Mesodermal cell (in vitro differentiated cells): ENCODE results near the gene TXLNG.
A peak's percentile ranks its signal among the peaks of the same experiment; 100 is the strongest.

Source experiments
- H3K27ac ChIP-seq: 2 replicates; pipeline ENCODE4 v1.7.0; 2013; ENCODE audit warnings: mild to moderate bottlenecking, low read depth, low read length, moderate library complexity; ENCODE audit not compliant: severe bottlenecking
- H3K36me3 ChIP-seq: 2 replicates; pipeline ENCODE4 v1.7.1; 2013; ENCODE audit warnings: mild to moderate bottlenecking, low read length, moderate library complexity; ENCODE audit not compliant: control insufficient read depth, insufficient read depth
- H3K4me1 ChIP-seq: one replicate; pipeline ENCODE4 v1.7.1; 2013; ENCODE audit warnings: mild to moderate bottlenecking, low read length; ENCODE audit not compliant: insufficient read depth, control insufficient read depth, poor library complexity, severe bottlenecking
- H3K4me3 ChIP-seq: 2 replicates; pipeline ENCODE4 v1.7.0; 2013; ENCODE audit warnings: low read length, control low read depth, mild to moderate bottlenecking; ENCODE audit not compliant: insufficient read depth, poor library complexity, severe bottlenecking; ENCODE audit errors: extremely low read depth
- H3K9me3 ChIP-seq: 2 replicates; pipeline ENCODE4 v1.7.1; 2013; ENCODE audit warnings: mild to moderate bottlenecking, low read length, moderate library complexity; ENCODE audit not compliant: control insufficient read depth
- WGBS, 2 experiments: methylation state at CpG; one replicate each; pipeline ENCODE4 v1.1.5; 2013; ENCODE audit warnings: missing lambda C conversion rate in 2 of 2; ENCODE audit not compliant: insufficient coverage in 2 of 2; 5-methylcytosine and 5-hydroxymethylcytosine counted together

TXLNG gene

DNA sequence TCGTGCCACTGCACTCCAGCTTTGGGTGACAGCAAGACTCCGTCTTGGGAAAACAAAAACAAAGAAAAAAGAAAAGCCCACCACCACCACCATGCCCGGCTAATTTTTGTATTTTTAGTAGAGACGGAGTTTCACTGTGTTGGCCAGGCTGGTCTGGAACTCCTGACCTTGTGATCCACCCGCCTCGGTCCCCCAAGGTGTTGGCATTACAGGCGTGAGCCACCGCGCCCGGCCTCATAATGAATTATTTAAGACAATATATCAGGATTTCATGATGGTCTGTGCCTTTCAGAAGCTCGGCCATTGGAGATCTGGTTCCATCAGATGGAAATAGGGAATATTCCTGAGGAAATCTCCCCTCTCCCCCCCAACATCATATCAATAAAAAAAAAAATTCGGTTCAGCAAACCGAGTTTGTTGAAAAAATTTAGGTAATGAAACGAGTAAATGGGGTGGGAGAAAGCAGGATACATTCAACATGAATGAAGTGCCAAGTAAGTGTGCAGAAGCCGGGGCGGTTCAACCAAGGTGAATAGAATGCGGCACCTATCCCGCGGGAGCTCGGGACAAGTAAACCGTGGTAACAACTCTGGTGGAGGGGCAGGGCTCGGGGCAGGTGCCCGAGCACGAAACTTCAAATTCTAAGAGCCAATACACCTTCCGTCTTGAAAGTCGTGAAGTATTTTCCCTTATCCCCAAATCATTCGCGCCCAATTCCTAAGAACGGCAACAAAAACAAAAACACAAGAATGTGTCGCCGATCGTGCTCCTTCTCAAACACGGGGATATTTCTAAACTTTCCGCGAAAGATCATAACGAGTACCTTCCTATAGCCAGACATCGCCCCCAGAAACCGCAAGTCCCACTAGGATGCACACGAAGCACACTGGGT, 773 bp upstream of the TXLNG start:
- H3K27ac ChIP-seq = no peak overlapping the region
- H3K4me1 ChIP-seq = peaks cover 4% of the 10 kb centered on the region
- H3K9me3 ChIP-seq = no peaks in the 10 kb centered on the region
- 0 to 14% methylated on average over 5 to 7 of the region's 39 CpGs for WGBS, 2 experiments
- H3K4me3 ChIP-seq = peak overlapping the region; percentile 56
- H3K36me3 ChIP-seq = no peaks in the 10 kb centered on the region

DNA sequence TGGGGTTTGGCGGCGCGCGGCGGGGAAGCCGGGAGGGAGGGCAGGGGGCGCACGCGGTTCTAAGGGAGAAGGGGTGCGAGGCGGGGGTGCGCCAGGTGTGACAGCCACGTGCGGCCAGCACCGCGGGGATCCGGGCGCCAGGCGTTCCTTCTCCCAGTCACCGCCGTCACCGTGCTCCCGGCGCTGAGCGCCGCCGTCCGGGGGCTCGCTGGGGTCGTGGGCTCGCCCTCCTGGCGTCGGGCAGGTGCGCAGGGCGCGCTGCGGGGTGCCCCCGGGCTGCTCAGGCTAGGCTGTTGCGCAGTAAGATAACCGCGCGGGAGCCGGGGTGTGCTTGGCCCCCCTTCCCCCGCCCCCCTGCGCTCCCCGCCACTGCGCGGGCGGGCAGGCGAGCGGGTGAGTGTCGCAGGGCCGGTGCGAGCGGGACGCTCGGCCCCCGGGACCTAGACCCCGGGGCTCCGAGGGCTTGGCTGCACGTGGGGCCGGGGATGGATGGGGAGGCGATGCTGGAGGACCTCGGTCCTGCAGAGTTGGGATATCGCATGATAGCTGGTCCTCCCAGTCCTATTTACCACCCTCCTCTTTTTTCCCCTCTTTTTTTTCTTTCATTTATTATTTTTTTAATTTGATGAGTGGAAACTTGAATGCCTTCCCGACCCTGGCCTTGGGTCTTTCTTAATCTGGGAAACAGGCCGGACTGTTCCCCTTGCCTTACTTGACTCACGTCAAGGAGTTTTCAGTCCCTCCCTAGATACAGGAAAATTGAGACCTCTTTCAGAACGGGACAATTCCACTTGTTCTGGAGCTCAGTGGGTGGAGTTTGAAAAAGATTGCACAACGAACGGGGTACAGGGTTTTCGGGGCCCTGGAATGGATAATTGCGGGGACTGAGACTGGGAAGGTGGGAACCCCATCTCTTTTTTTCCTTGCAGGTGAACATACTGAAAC, 797 bp downstream of the TXLNG start:
- H3K36me3 ChIP-seq = no peaks in the 10 kb centered on the region
- peak overlapping the region; percentile 56 for H3K4me3 ChIP-seq
- H3K9me3 ChIP-seq = no peaks in the 10 kb centered on the region
- H3K4me1 ChIP-seq = peaks cover 4% of the 10 kb centered on the region
- 0 to 20% methylated on average over 2 to 27 of the region's 73 CpGs for WGBS, 2 experiments
- no peak overlapping the region for H3K27ac ChIP-seq

DNA sequence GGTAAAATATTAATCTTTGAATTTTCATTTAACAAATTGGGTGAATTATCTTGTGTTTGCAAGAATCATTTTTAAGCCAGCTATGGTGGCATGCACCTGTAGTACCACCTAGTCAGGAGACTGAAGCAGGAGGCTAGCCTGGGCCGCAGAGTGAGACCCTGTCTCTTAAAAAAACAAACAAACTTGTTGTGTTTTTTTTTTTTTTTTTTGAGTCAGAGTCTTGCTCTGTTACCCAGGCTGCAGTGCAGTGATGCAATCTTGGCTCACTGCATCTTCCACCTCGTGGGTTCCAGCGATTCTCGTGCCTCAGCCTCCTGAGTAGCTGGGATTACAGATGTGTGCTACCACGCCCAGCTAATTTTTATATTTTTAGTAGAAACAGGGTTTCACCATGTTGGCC, 2.2 kb downstream of the TXLNG start:
- Histone ChIP-seq H3K4me1 (peaks cover 4% of the 10 kb centered on the region), H3K27ac (no peak overlapping the region), H3K36me3 (peaks cover 1% of the 10 kb centered on the region), H3K4me3 (no peak overlapping the region), H3K9me3 (no peaks in the 10 kb centered on the region)
- 92% methylated on average over 3 of the region's 5 CpGs; no CpG with 5 or more reads in 1 of the 2 experiments for WGBS, 2 experiments

DNA sequence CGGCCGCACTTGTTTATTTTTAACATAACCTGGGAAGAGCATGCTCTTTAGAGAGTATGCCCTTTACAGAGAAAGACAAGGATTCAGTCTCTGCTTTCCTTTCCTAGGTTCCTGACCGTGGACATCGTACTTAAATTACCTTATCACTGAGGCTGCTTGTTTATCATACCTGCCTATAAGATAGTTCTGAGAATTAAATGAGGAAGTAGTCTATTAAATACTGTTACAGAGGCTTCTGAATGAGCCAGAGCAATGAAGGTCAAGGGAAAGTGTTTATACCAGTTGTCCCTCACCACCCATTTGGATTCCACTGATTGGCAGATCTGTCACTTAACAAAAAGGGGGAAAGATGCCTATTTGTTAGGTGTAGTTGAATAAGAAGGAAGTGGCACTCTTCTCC, 10.0 kb downstream of the TXLNG start:
- no peaks in the 10 kb centered on the region for H3K9me3 ChIP-seq
- H3K27ac ChIP-seq = no peak overlapping the region
- peaks cover 12% of the 10 kb centered on the region for H3K36me3 ChIP-seq
- no peaks in the 10 kb centered on the region for H3K4me1 ChIP-seq
- H3K4me3 ChIP-seq = no peak overlapping the region
- no CpG with 5 or more reads among the region's 4 CpGs for WGBS, 2 experiments

DNA sequence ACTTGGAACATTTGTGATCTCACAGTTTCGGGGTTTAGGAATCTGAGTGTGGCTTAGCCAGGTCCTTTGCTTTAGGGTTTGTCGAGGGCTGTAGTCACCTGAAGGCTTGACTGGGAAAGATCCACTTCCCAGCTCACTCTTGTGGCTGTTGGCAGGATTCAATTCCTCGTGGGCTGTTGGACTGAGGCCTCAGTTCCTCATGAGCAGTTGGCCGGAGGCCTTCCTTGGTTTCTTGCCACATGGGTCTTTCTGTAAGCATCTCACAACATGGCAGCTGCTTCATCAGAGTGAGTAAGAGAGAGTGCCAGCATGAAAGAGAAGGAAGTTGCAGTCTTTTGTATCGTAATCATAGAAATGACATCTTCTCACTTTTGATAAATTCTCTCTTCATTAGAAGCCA, 11.1 kb downstream of the TXLNG start:
- WGBS, 2 experiments = 83 to 88% methylated on average over 1 of the region's 5 CpGs
- Histone ChIP-seq H3K4me1 (no peaks in the 10 kb centered on the region), H3K4me3 (no peak overlapping the region), H3K36me3 (peaks cover 12% of the 10 kb centered on the region), H3K27ac (no peak overlapping the region), H3K9me3 (no peaks in the 10 kb centered on the region)

DNA sequence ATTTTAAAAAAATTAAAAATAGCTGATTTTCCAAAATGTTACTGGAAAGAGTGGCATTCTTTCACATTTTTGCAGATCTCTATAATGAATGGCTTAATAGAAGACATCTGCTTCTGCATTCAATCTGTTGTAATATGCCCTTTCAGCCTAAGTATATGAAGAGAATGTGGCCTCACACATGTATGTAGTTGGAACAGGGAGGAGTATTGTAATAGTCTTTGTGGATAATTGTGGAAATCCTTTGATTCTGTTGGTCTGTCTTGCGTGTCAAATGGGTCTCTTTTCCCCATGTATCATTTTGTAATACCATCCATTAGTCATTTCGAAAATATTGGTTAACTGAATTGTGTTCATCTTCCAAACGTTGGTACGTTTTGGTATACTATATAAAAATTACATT, 11.6 kb downstream of the TXLNG start:
- no peak overlapping the region for H3K4me3 ChIP-seq
- no peaks in the 10 kb centered on the region for H3K9me3 ChIP-seq
- H3K36me3 ChIP-seq = peaks cover 12% of the 10 kb centered on the region
- H3K4me1 ChIP-seq = no peaks in the 10 kb centered on the region
- H3K27ac ChIP-seq = no peak overlapping the region
- WGBS, 2 experiments = no CpG with 5 or more reads among the region's 4 CpGs

DNA sequence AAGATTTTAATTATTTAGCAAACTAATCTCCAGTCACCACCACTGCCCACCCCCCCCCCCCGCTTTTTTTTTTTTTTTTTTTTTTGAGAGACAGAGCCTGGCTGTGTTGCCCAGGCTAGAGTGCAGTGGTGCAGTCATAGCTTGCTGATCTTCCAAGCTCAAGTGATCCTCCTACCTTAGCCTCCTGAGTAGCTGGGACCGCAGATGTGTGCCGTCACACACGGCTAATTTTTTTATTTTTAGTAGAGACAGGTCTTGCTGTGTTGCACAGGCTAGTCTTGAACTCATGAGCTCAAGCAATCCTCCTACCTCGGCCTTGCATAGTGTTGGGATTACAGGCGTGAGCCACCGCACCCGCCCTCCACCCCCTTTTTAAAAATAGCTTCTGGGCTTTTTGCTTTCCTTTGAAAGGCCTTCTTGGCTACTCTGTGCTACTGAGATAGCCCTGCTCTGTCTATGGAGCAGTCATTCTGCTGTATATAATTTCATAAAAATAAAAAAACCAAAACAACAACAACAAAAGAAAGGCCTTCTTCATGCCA, 18.7 kb downstream of the TXLNG start:
- H3K4me1 ChIP-seq = no peaks in the 10 kb centered on the region
- no peaks in the 10 kb centered on the region for H3K36me3 ChIP-seq
- 93 to 100% methylated on average over 3 to 4 of the region's 8 CpGs for WGBS, 2 experiments
- no peaks in the 10 kb centered on the region for H3K9me3 ChIP-seq
- H3K27ac ChIP-seq = no peak overlapping the region
- H3K4me3 ChIP-seq = no peak overlapping the region

DNA sequence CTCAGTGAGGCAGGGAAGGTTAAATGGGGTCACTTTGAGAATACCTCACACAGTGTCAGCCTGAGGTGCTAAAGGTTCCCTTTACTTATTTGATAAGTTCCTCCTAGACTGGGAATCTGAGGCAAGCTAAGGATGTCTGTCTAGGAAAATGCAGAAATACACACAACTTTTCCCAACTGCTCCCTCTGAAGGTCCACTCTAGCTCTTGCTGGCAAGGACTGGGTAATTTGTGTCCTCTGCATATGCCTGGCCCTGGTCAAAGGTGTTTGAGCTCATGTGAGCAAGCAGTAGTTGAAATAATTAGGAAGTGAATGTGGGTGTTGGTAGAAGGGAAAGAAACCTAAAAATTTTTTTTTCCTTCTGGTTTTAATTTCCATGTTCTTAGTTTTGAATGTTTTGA, 21.3 kb downstream of the TXLNG start:
- Histone ChIP-seq H3K4me3 (no peak overlapping the region), H3K9me3 (no peaks in the 10 kb centered on the region), H3K36me3 (no peaks in the 10 kb centered on the region), H3K27ac (no peak overlapping the region), H3K4me1 (no peaks in the 10 kb centered on the region)

DNA sequence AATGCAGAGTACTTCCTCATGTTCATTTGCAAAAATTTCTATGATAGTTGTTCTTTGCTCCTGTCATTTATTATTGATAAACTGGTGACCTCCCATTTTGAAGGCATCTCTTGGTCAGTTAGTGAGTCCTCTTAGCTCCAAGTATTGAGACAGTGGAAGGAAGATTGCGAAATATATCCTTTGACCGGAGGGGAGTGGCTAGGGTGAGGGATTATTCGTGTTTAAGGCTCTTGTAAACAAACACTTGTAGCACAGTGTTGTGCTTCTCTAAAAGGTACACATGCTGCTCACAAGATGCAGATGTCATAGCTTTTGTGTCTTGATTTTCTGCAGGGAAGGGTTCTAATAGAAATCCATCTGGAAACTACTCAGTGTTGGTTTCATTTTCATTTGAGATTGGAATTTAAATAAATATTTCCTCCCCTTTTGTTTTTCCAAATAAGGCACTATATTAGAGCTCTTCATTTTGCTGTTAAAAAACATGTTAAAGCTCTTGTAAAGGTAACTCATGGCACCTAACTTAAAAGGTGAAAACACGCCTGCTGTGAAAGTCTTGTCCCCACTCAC, 21.8 kb downstream of the TXLNG start:
- Histone ChIP-seq H3K36me3 (no peaks in the 10 kb centered on the region), H3K4me1 (no peaks in the 10 kb centered on the region), H3K4me3 (no peak overlapping the region), H3K9me3 (no peaks in the 10 kb centered on the region), H3K27ac (no peak overlapping the region)
- 73 to 100% methylated on average over 1 to 4 of the region's 4 CpGs for WGBS, 2 experiments

DNA sequence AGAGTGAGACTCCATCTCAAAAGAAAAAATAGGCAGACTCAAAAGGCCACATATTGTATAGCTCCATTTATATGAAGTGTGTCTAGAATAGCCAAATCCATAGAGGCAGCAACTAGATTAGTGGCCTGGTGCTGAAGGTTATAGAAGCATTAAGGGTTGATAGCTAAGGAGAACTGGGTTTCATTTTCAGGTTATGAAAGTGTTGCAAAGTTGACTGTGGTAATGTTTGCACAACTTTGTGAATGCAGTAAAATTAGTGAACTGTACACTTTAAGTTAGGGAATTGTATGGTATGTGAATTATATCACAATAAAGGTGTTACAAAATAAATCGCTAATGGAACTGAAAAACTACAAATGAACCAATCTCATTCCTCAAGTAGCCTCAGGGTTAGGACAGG, 28.3 kb downstream of the TXLNG start:
- no CpG with 5 or more reads among the region's 1 CpG for WGBS, 2 experiments
- Histone ChIP-seq H3K27ac (no peak overlapping the region), H3K4me3 (no peak overlapping the region), H3K9me3 (no peaks in the 10 kb centered on the region), H3K4me1 (no peaks in the 10 kb centered on the region), H3K36me3 (peaks cover 3% of the 10 kb centered on the region)
